Measurements from ENCODE around the gene MCRIP1.

MCRIP1 gene, protein sequence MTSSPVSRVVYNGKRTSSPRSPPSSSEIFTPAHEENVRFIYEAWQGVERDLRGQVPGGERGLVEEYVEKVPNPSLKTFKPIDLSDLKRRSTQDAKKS

GRCh38 chr17:81833160-81833920 is at the start of gene MCRIP1:
MCRIP1 (minus strand) TSS chr17:81833291; CDS start chr17:81824506, 8,785 bp downstream.
- Histone ChIP-seq H3K27me3 (ENCODE audit: insufficient read depth, low read length) (no peaks in the 10 kb centered on the region), H3K4me1 (ENCODE audit: insufficient read depth, low read length) (peaks cover 13% of the 10 kb centered on the region), H2AFZ (ENCODE audit: low read depth, low read length) (peak within 1 kb of the TSS; percentile 38), H3K36me3 (ENCODE audit: insufficient read depth, low read length) (no peaks in the 10 kb centered on the region), H3K4me3 (ENCODE audit: low read length) (peak within 1 kb of the TSS; percentile 95), H3K9me3 (ENCODE audit: low read length) (no peaks in the 10 kb centered on the region)

DNA sequence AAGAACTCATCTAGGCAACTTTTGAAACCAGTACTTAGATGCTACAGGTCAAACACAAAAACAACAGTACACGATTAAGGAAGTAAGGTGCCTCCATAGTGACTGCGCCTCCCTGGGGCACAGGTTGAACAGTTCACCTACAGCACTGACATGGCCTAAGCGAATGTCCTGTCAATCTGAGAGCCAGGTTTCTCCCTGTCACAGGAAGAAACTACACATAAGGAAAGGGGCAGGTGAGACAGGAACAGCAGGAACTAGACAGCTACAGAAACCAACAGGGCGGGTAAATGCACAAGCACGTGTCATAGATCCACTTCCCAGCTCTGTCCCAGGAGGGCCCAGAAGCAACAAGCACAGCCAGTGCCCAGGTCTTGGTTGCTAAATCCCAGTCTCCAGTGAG is 46.0 kb upstream of the MCRIP1 start:
- H3K9me3 ChIP-seq (ENCODE audit: low read length), result no peaks in the 10 kb centered on the region
- no peaks in the 10 kb centered on the region for H3K27me3 ChIP-seq (ENCODE audit: insufficient read depth, low read length)
- H3K36me3 ChIP-seq (ENCODE audit: insufficient read depth, low read length), result peaks cover 32% of the 10 kb centered on the region
- no peak overlapping the region for H2AFZ ChIP-seq (ENCODE audit: low read depth, low read length)
- H3K4me1 ChIP-seq (ENCODE audit: insufficient read depth, low read length), result no peaks in the 10 kb centered on the region
- no peak overlapping the region for H3K4me3 ChIP-seq (ENCODE audit: low read length)

DNA sequence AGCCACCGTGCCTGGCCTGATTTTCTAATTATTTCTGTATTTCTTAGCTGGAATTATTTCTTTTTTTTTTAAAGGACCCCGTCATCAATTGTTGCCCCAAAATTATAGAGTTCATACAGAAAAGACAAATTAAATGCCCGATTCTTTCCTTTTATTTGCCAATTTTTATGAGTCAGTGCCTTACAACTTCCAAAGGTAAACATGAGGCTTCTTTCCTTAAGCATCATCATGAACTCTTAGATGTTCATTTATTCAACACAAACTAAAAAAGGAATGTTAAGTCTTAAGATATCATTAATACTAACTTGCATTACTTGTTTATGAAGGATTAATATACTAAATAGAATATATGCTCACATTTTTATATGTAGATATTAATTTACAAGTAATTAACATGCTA is 45.2 kb upstream of the MCRIP1 start:
- Histone ChIP-seq H3K27me3 (ENCODE audit: insufficient read depth, low read length) (no peaks in the 10 kb centered on the region), H3K9me3 (ENCODE audit: low read length) (no peaks in the 10 kb centered on the region), H3K4me3 (ENCODE audit: low read length) (no peak overlapping the region), H2AFZ (ENCODE audit: low read depth, low read length) (no peak overlapping the region), H3K4me1 (ENCODE audit: insufficient read depth, low read length) (no peaks in the 10 kb centered on the region), H3K36me3 (ENCODE audit: insufficient read depth, low read length) (peaks cover 28% of the 10 kb centered on the region)

GRCh38 chr17:81877569-81877968 is 44.5 kb upstream of the MCRIP1 start:
- Histone ChIP-seq H2AFZ (ENCODE audit: low read depth, low read length) (no peak overlapping the region), H3K9me3 (ENCODE audit: low read length) (no peaks in the 10 kb centered on the region), H3K4me1 (ENCODE audit: insufficient read depth, low read length) (no peaks in the 10 kb centered on the region), H3K36me3 (ENCODE audit: insufficient read depth, low read length) (peaks cover 24% of the 10 kb centered on the region), H3K27me3 (ENCODE audit: insufficient read depth, low read length) (no peaks in the 10 kb centered on the region), H3K4me3 (ENCODE audit: low read length) (no peak overlapping the region)

DNA sequence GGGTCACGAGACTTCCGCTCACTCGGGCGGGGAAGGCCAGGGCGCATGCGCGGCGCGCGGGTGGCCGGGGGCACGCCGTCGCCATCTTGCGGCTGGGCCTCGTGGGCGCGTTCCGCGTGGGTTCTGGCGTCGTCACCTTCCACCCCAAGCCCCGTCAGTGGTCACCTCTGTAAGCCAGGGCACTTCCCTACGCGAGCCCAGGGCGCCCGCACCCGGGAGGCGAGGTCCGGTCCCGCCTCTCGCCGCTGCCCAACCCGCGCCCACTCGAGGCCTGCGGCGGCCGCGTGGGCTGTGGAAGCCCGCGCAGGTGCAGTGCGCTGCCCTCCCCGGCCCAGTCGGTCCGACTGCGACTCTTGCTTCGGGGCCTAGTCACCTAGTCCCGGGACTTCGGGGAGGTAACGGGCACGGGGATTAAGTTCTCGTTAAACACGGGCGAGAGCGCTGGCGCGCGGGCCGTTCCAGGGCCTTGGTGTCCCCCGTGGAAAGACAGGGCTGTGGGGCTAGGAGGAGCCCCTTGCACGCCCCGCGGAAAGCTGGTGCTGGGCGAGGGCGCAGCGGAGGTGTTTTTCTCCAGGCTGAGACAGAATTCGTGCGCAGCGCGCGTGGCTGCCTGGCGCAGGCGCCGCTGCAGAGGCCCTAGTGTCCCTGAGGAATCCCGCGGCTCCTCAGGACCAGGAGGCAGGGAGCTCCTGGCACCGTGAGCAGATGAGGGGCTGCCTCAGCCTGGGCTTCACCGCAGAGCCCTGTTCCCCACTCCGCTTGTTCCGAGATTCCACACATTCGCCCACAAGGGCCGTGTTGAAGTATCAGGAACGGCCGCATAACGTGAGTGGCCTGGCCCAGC is 38.5 kb upstream of the MCRIP1 start:
- Histone ChIP-seq H2AFZ (ENCODE audit: low read depth, low read length) (peak overlapping the region; percentile 66), H3K4me3 (ENCODE audit: low read length) (peak overlapping the region; percentile 79), H3K36me3 (ENCODE audit: insufficient read depth, low read length) (peaks cover 20% of the 10 kb centered on the region), H3K9me3 (ENCODE audit: low read length) (no peaks in the 10 kb centered on the region), H3K27me3 (ENCODE audit: insufficient read depth, low read length) (no peaks in the 10 kb centered on the region), H3K4me1 (ENCODE audit: insufficient read depth, low read length) (peaks cover 36% of the 10 kb centered on the region)

- Histone ChIP-seq H3K4me1 (ENCODE audit: insufficient read depth, low read length) (peaks cover 36% of the 10 kb centered on the region), H3K9me3 (ENCODE audit: low read length) (no peaks in the 10 kb centered on the region), H3K27me3 (ENCODE audit: insufficient read depth, low read length) (no peaks in the 10 kb centered on the region), H3K4me3 (ENCODE audit: low read length) (peak within 1 kb of the TSS; percentile 79), H2AFZ (ENCODE audit: low read depth, low read length) (peak within 1 kb of the TSS; percentile 66), H3K36me3 (ENCODE audit: insufficient read depth, low read length) (peaks cover 19% of the 10 kb centered on the region)
Measured at GRCh38 chr17:81870981-81871386, 37.9 kb upstream of the MCRIP1 start, which contains the start of gene ARHGDIA. ARHGDIA (minus strand) TSS chr17:81871337; CDS start chr17:81869930, 1,407 bp downstream.

DNA sequence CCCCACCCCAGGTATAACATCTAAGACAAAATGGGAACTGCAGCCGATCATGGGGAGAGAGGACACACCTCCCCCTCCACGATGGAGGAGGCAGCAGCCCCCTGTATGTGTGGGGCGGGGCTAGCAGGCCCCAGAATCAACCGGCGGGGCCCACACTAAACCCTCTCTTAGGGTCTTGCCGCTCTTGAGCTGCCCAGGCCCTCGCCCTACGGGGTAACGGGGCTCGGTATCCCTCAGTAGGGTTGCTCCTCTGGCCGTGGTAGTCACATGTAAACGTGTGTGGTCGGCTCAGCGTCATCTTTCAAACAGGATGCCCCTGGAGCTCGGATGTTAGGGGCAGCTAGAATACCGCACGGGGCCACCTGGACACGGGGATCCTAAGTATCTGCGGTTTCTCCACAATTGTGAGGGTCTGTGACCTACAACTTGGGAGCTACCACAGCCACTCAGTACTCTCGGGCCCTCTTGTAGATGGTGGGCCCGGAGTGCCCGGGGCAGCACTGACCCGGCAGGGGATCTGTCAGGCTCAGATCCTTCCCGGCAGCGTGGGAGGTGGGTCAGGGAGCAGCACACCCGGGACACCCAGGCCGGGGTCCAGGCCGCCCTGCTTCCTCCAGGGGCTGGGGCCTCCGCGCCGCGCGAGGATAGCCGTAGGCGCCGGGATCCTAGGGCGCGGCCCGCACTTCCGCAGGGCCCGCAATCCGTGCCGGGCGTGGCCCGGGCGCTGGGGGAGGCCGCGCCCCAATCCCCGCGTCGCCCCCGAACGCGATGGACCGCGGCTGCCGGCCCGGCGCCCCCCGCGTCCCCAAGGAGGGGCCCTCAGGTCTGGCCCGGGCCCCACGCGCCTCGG is 37.3 kb upstream of the MCRIP1 start:
- no peaks in the 10 kb centered on the region for H3K9me3 ChIP-seq (ENCODE audit: low read length)
- H3K36me3 ChIP-seq (ENCODE audit: insufficient read depth, low read length), result peaks cover 25% of the 10 kb centered on the region
- H2AFZ ChIP-seq (ENCODE audit: low read depth, low read length), result no peak overlapping the region
- H3K27me3 ChIP-seq (ENCODE audit: insufficient read depth, low read length), result no peaks in the 10 kb centered on the region
- H3K4me3 ChIP-seq (ENCODE audit: low read length), result peak overlapping the region; percentile 79
- H3K4me1 ChIP-seq (ENCODE audit: insufficient read depth, low read length), result peaks cover 36% of the 10 kb centered on the region

GRCh38 chr17:81869221-81870130 is 36.4 kb upstream of the MCRIP1 start:
- no peak overlapping the region for H2AFZ ChIP-seq (ENCODE audit: low read depth, low read length)
- no peaks in the 10 kb centered on the region for H3K9me3 ChIP-seq (ENCODE audit: low read length)
- peaks cover 36% of the 10 kb centered on the region for H3K4me1 ChIP-seq (ENCODE audit: insufficient read depth, low read length)
- peak overlapping the region; percentile 79 for H3K4me3 ChIP-seq (ENCODE audit: low read length)
- no peaks in the 10 kb centered on the region for H3K27me3 ChIP-seq (ENCODE audit: insufficient read depth, low read length)
- H3K36me3 ChIP-seq (ENCODE audit: insufficient read depth, low read length), result peaks cover 26% of the 10 kb centered on the region

DNA sequence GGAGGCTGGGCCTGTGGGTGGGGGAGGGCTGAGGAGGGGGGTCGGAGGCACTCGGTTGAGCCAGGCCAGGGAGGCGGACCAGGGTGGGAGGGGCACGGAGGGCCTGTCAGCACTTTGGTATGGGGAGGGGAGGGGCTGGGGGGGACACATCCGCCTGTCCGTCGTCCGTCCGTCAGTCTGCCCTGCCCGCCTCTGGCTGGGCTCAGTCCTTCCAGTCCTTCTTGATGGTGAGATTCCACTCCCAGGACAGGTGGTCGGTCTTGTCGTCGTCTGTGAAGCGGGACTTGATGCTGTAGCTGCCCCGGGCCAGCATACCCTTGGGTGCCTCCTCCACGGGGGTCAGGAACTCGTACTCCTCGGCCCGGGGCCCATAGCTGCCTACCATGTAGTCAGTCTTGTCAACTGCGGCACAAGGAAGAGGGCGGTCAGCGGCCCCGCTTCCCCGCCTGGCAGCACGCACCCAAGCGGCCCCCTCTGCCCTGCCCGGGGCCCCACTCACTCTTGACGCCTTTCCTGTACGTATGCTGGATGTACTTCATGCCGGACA is 35.7 kb upstream of the MCRIP1 start:
- peaks cover 28% of the 10 kb centered on the region for H3K36me3 ChIP-seq (ENCODE audit: insufficient read depth, low read length)
- no peak overlapping the region for H3K4me3 ChIP-seq (ENCODE audit: low read length)

DNA sequence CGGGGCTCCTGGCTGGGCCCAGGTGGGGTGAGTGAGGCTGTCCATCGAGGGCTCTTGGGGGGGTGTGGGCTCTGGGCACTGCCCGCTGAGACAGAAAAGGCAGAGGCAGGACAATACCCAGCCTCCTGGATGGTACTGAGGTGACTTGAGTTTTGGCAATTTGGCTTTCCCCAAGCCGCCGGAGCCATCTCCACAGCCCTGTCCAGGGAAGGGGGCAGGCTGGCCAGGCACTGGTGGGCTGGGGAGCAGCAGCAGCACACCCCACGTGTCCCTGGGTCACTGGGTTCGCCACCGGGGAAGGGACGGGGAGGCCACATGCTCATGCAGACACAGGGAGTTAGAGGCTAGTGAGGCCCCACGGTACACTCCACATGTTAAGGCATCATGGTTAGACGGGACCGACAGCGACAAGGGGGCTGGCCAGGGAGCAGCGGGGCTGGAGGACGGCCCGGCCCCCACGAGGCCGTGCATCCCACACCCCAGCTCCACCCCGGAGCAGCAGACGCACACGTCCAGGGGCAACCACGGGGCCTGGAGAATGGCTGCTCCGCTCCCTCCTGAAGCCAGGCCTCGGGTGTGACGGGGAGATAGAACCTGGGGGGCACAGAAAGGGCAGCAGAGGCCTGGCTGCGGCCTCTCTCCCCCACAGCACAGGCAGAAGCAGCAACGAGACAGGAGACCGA is 35.0 kb upstream of the MCRIP1 start:
- Histone ChIP-seq H2AFZ (ENCODE audit: low read depth, low read length) (no peak overlapping the region), H3K36me3 (ENCODE audit: insufficient read depth, low read length) (peaks cover 33% of the 10 kb centered on the region), H3K27me3 (ENCODE audit: insufficient read depth, low read length) (no peaks in the 10 kb centered on the region), H3K9me3 (ENCODE audit: low read length) (no peaks in the 10 kb centered on the region), H3K4me1 (ENCODE audit: insufficient read depth, low read length) (peaks cover 36% of the 10 kb centered on the region), H3K4me3 (ENCODE audit: low read length) (no peak overlapping the region)

More for the DNA sequence above, 35.7 kb upstream of the MCRIP1 start:
- H3K4me1 ChIP-seq (ENCODE audit: insufficient read depth, low read length), result peaks cover 36% of the 10 kb centered on the region
- H3K9me3 ChIP-seq (ENCODE audit: low read length), result no peaks in the 10 kb centered on the region
- H3K27me3 ChIP-seq (ENCODE audit: insufficient read depth, low read length), result no peaks in the 10 kb centered on the region
- H2AFZ ChIP-seq (ENCODE audit: low read depth, low read length), result no peak overlapping the region

All from neuron (in vitro differentiated cells).